ENCODE data around the gene IL7R. TPM values are rescaled to one million over a fixed set of nuclear protein-coding genes. Genes with fewer than 3 reads are reported as not detected.

The IL7R gene
- 0.18 and 0.25 TPM in 2 replicates for polyA plus RNA-seq (2011; rRNA removed)
- 0.03 and 0.04 TPM in 2 replicates for polyA plus RNA-seq (2012; cell fraction: cytosol; rRNA removed)
- polyA plus RNA-seq (2012; cell fraction: nucleus; rRNA removed) = 0.10 and 0.16 TPM in 2 replicates
- 0.11 to 0.51 TPM (median 0.13 TPM) in 3 replicates for polyA plus RNA-seq (2017; fragmentation: RNase III; extraction: RNeasy Plus Mini Kit Qiagen cat#74134 plus additional on column Dnase treatment)
- polyA minus RNA-seq (2011; rRNA and poly(A)+ RNA removed) = 1.0 TPM in 1 of 2 replicates, not detected in the other

DNA sequence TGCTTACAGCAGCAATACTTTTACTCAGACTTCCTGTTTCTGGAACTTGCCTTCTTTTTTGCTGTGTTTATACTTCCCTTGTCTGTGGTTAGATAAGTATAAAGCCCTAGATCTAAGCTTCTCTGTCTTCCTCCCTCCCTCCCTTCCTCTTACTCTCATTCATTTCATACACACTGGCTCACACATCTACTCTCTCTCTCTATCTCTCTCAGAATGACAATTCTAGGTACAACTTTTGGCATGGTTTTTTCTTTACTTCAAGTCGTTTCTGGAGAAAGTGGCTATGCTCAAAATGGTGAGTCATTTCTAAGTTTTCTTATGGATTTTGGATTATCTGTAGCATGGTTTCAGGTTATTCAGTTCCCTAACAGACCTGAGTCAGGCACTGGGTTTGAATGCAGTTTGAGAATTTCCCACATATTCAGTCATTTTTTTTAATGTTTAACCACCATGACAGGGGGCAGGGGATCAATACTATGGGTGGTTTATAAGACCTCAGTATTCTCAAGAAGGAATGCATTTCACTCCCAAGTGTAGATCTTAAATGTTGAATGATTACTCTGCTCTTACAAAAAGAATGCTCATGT is at the start of gene IL7R:
IL7R (plus strand) TSS at position 127 of the 587 bp plus-strand sequence; CDS start at position 214, 87 bp downstream.
- DNase-seq (ENCODE audit: low read depth in 1 of 2, low spot score in 1 of 2) (no peak), FAIRE-seq (no peak), ATAC-seq (no peak)
- peaks cover 14% of the 10 kb centered on the region; the same call in 1 of the 3 replicates for H3K4me1 ChIP-seq
- WGBS (ENCODE audit: missing lambda C conversion rate) = 6% methylated on average over 1 of the region's 1 CpG
- no peak for TF ChIP-seq CBX8 (IDR thresholded peaks at IDR 0.05)
- TF ChIP-seq RNF2 (IDR thresholded peaks at IDR 0.05; ENCODE audit: borderline replicate concordance, low read depth) = no peak
- TF ChIP-seq FOXS1 (CRISPR knock-in tag; IDR thresholded peaks at IDR 0.05) = no peak
- no peak for TF ChIP-seq USF2 (IDR thresholded peaks at IDR 0.05)
- no peak for TF ChIP-seq ATOH8 (CRISPR knock-in tag; IDR thresholded peaks at IDR 0.05; ENCODE audit: low read depth)
- no peak for TF ChIP-seq RAD21 (conservative IDR thresholded peaks at IDR 0.05 in 1 of 2, IDR thresholded peaks at IDR 0.05 in 1 of 2)
- TF ChIP-seq NR3C1 (IDR thresholded peaks at IDR 0.05) = no peak
- TF ChIP-seq JUN (IDR thresholded peaks at IDR 0.05) = no peak
- TF ChIP-seq CHD4 (IDR thresholded peaks at IDR 0.05; ENCODE audit: borderline replicate concordance) = no peak
- TF ChIP-seq MYC (IDR thresholded peaks at IDR 0.05; ENCODE audit: borderline replicate concordance, low read length) = no peak
- TF ChIP-seq MAFK (IDR thresholded peaks at IDR 0.05; ENCODE audit: partially characterized antibody) = no peak
- TF ChIP-seq ESRRA (IDR thresholded peaks at IDR 0.05; ENCODE audit: borderline replicate concordance, low read length) = no peak
- H3K4me2 ChIP-seq = no peak within 1 kb of the TSS
- no peaks in the 10 kb centered on the region for H3K9me3 ChIP-seq
- H3K27ac ChIP-seq = no peak within 1 kb of the TSS; a peak in 1 of 6 replicates
- no peak within 1 kb of the TSS for H3K4me3 ChIP-seq
- ChIA-PET CTCF (no interaction called here), POLR2A (no interaction called here)

DNA sequence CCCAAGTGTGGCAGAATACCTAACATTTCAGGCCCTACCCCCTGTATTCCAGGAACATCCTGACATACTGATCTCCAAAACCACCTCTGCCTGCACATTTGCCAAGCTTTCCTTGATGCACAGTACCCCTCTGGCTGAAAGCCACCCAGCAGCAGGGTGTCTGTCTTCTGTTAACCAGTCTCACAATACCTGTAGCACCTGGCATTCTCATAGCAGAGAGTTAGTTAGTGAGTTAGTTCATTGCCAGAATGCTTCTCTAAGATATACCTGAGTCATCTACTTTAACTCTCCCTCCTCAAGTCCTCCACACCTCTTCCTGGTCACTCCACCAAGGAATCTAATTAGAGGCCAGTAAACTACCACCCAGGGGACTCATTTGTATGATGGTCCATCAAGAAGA is 46.1 kb upstream of the IL7R start:
- TF ChIP-seq FOSB (CRISPR knock-in tag; IDR thresholded peaks at IDR 0.05) = no peak
- no peak for TF ChIP-seq HOXA7 (CRISPR knock-in tag; IDR thresholded peaks at IDR 0.05)
- no peak for TF ChIP-seq RAD21 (conservative IDR thresholded peaks at IDR 0.05 in 1 of 2, IDR thresholded peaks at IDR 0.05 in 1 of 2)
- TF ChIP-seq, protein P1, sequence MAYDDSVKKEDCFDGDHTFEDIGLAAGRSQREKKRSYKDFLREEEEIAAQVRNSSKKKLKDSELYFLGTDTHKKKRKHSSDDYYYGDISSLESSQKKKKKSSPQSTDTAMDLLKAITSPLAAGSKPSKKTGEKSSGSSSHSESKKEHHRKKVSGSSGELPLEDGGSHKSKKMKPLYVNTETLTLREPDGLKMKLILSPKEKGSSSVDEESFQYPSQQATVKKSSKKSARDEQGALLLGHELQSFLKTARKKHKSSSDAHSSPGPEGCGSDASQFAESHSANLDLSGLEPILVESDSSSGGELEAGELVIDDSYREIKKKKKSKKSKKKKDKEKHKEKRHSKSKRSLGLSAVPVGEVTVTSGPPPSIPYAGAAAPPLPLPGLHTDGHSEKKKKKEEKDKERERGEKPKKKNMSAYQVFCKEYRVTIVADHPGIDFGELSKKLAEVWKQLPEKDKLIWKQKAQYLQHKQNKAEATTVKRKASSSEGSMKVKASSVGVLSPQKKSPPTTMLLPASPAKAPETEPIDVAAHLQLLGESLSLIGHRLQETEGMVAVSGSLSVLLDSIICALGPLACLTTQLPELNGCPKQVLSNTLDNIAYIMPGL (CRISPR knock-in tag; IDR thresholded peaks at IDR 0.05; ENCODE audit: borderline replicate concordance) = no peak
- Histone ChIP-seq H3K4me2 (no peak overlapping the region), H3K27ac (no peak overlapping the region), H3K4me3 (no peak overlapping the region), H3K9me3 (no peaks in the 10 kb centered on the region), H3K4me1 (no peaks in the 10 kb centered on the region)
- DNase-seq (ENCODE audit: low read depth in 1 of 2, low spot score in 1 of 2) (no peak), FAIRE-seq (no peak), ATAC-seq (no peak)
- POLR2A ChIA-PET = no interaction called here
- CTCF ChIA-PET = interaction anchor here (0.8 kb wide), 1 partner anchor 116 kb away, joined by 3 read pairs; no protein-coding TSS in a partner anchor

GRCh38 chr5:35811108-35811741 is 45.5 kb upstream of the IL7R start:
- no peak overlapping the region for H3K4me3 ChIP-seq
- no peak overlapping the region for H3K27ac ChIP-seq
- POLR2A ChIA-PET = no interaction called here
- no peaks in the 10 kb centered on the region for H3K4me1 ChIP-seq
- 28% methylated on average over 3 of the region's 3 CpGs for WGBS (ENCODE audit: missing lambda C conversion rate)
- TF ChIP-seq CEBPB (IDR thresholded peaks at IDR 0.05) (no peak), RARB (CRISPR knock-in tag; IDR thresholded peaks at IDR 0.05) (no peak), JUNB (IDR thresholded peaks at IDR 0.05) (no peak), FOSB (CRISPR knock-in tag; IDR thresholded peaks at IDR 0.05) (no peak), MAZ (IDR thresholded peaks at IDR 0.05; ENCODE audit: borderline replicate concordance, low read depth, low read length) (no peak), ZSCAN20 (CRISPR knock-in tag; IDR thresholded peaks at IDR 0.05) (no peak)
- DNase-seq (ENCODE audit: low read depth in 1 of 2, low spot score in 1 of 2) = no peak
- no peak for ATAC-seq
- H3K9me3 ChIP-seq = no peaks in the 10 kb centered on the region
- no peak overlapping the region for H3K4me2 ChIP-seq
- no peak for FAIRE-seq
- CTCF ChIA-PET = interaction anchor here (0.8 kb wide), 1 partner anchor 115 kb away, joined by 3 read pairs; no protein-coding TSS in a partner anchor
